NCI-H2081 treated with DMSO at 0.1 percent for 48 hours (cell line): ENCODE results near the gene KCNIP1.

ENCODE experiments used
- DNase-seq: peaks from one replicate; lab custom pipeline; 2025; lab: John Stamatoyannopoulos, UW

Gene KCNIP1

DNA sequence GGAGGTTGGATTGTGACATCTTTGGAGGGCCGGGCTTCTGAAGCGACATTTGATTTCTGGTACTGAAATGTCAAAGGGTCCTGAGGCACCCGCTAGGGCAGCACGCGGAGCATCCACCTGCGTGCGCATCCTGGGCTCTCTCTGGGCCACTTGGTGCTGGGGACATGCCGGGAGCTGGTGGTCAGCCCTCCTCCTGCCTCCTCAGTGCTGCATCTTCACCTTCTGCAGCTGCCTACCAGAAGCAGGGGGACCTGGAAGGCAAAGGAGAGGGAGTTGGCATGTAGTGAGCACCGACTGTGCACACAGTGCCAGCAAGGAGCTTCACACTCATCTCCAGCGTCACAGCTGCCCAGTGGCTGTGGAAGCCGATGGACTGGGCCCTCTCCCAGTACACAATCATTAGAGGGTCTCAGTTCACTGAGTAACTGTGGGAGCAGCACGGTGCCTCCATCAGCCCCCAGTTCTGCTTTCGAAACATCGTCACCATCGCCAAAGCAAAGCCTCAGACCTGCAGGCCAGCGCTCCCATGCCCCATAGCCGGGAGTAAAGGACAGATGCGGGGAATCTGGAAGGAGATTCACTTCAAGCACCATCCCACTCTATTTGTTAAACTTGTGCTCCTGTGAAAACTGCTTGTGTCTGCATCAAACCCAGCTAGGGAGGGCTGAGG lies 138.4 kb downstream of the KCNIP1 start:
- no peak for DNase-seq

DNA sequence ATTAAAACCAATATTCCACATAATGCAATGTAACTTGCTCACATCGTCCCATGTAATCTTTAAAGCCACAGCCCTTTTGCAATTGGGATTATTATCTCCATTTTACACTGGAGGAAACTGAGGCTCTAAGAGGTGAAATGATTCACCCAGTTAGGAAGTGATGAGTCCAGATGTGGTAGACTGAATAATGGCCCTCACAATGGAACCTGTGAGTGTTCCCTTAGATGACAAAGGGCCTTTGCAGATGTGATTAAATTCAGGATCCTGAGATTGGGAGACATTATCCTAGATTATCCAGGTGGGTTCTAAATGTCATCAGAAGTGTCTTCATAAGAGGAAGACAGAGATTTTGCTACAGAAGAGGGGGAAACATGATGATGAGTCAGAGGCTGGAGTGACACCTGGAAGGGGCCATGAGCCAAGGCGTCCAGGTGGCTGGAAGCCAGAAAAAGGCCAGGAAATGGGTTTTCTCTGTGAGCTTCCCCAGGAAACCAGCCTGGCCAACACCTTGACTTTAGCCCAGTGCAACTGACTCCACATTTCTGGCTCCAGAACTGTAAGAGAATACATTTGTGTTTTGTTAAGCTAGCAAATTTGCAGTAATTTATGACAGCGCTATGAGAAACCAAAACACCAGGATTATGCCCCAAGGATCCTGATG lies 139.1 kb downstream of the KCNIP1 start:
- DNase-seq = no peak

DNA sequence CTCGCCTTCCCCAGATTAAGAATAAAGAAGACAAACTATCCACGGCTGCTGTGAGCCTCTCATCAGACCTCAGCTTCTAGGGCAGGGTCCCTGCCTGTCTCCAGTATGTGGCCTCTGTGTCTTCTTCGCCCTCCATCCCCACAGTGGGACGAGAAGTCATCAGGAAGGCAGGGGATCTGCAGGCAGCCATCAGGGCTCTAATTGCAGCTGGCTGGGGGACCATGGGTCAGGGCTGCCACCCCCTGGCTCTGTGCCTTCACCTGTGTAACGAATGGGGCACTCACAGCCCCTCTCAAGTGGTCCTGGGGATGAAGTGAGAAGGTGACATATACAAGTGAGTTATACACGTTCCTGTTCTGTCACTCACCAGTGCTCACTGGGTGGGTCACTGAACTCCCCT lies 139.8 kb downstream of the KCNIP1 start:
- DNase-seq = no peak

DNA sequence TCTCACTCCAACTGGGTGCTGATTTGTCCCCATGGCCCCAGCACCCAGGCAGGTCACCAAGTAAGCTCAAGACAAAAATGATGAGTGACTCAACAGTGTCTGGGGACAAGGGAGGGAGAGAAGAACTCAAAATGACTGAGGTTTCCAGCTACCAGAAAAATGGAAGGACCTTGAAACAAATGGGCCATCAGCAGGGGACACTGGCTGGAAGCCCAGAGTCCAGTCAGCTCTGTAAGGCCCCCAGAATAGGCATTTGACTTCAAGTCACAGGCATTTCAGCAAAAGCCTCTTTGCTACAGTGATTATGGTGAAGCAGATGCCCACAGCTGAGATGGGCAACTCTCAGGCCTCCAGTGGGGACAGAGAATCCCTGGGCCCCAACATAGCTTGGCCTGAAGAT lies 140.7 kb downstream of the KCNIP1 start:
- no peak for DNase-seq

DNA sequence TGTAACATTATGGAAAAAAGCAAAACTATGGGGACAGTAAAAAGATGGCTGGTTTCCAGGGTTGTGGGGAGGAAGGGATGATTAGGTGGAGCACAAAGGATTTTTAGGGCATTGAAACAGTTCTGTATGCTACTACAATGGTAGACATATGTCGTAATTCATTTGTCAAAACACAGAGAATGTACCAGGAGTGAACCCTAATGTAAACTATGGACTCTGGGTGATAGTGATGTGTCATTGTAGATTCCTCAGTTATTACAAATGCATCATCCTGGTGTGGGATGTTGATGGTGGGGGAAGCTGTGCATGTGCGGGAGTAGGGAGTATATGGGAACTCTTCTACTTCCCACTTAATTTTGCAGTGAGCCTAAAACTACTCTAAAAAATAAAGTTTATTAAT lies 144.7 kb downstream of the KCNIP1 start:
- no peak for DNase-seq

DNA sequence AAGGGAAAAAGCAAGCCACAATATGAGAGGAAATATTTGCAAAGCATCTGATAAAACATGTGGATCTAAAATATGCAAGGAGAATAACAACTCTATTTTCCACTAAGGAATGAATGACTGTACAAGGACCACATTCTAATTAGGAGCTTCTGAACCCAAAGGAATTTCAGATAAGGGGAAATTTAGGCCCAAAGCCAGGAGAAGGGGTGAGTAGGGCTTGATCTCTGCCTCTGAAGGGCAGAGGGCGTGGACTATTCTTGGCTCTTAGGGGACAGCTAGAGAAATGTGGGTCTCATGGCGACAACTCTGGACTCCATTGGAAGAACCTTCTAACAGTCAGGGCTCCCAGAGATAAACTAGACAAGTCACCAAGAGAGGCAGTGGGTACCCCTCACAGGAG lies 147.0 kb downstream of the KCNIP1 start:
- DNase-seq = no peak

DNA sequence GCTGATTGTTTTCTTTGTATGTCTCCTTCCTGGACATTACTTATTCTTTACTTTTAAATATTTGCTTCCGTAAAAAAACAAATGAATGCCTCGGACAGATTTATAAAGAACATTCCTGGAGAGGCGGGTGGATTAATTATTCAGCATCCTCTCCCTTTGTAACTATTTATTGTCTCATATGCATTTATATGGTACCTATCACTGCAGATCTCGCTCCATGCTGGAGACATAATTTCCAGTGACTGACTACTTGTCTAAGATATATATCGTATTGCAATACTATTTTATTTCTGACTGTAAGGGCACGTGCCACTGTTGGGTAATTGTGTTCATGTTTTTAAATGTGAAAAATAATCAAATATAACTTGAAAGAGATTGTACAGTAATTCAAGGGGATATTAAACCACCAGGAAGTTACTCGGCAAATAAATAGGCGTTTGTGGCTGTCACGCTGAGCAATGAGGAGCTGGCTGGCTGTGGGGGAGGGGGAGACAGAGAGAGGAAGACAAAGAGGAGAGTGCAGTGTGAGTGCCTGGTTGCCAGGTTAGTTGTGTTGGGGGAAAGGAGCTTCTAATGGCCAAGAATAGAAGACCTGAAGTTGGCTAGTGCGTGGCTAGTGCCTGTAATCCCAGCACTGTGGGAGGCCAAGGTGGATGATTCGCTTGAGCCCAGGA lies 147.9 kb downstream of the KCNIP1 start:
- no peak for DNase-seq

DNA sequence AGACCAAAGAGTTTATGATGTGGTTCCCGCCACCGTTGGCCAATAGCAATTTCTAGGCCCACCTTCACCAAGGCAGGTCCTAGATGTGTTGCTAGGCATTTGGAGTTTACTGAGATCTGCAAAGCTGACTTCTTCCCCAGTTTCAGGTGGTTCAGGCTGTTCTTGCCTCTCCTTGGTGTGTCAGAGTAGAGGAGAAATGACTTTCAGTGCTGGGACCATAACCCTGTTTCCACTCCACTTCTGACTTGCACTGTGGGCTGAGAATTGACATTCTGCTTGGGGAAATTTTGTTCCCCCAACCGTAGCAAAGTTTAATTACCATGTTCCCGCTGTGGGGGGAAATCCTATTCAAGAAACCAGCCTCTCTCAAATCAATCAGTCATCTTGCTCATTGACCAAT lies 151.7 kb downstream of the KCNIP1 start:
- DNase-seq = no peak

DNA sequence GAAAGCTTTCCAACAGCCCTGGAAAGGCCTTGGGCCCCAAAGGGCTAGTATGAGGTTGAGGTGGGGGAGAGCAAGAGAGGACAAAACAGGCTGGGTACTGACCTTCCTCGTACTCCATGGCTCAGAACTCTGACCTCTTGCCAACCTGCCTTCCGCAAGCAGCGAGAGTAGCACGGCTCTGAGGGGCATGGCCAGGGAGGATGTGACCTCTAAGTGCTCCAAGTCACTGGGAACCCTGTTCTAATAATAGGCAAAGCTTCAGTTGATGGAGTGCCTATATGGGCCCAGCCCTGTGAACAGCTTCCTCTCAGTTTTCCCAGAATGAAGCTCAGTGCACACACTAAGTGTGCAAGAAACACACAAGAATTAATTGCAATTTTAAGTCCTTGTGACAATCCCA lies 152.1 kb downstream of the KCNIP1 start:
- no peak for DNase-seq

DNA sequence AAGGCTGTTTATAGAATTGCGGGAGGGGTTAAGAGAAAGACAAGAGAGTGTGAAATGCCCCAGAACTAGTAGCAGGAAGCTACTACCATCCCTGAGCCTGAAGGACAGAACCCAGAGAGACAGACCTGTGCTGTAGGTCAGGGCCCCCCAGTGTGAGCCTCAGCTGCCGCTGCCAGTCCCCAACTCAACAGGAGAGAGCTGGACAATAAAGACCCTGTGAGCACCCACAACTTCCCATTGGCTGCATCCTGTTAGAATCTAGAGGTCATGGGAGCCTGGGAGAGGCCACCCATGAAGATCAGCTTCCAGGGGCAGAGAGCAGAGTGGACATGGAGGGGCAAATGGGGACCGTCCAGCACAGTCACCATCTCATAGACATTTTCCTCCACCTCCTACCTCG lies 152.5 kb downstream of the KCNIP1 start:
- no peak for DNase-seq

DNA sequence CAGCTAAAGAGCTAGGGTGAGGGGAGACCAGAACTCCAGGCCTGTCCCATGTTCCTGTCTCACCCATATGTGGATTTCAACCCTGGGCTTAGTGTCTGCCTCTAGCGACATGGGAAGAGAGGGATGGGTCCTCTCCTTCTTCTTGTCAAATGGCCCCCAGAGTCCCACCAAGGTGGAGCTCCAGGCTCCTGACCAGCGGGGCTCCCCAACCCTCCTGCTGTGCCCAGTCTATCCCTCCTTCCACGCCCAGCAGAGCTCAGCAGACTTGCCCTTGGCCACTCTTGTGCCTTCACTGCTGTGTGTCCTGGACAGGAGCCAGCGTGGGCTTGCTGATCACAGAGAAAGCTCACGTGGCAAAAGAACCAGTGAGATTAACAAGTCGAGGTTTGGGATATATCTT lies 156.7 kb downstream of the KCNIP1 start:
- no peak for DNase-seq

DNA sequence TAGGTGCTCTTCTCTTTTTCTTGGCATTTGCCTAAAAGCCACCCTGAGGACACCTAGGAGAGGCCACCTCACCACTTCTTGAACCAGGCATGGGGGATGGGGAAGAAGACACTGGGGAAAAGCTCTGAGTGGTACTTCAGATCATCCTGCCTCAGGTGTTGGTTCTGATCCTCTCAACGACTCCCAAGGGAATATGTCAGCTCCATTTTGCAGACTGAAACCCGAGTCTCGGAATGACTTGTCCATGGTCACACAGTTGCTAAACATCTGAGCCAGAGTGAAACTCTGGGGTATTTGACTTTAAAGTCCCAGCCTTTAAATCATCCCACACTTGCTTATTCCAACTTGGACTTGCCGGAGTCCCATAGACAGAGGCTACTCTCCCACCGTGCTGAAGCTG lies 159.1 kb downstream of the KCNIP1 start:
- no peak for DNase-seq

DNA sequence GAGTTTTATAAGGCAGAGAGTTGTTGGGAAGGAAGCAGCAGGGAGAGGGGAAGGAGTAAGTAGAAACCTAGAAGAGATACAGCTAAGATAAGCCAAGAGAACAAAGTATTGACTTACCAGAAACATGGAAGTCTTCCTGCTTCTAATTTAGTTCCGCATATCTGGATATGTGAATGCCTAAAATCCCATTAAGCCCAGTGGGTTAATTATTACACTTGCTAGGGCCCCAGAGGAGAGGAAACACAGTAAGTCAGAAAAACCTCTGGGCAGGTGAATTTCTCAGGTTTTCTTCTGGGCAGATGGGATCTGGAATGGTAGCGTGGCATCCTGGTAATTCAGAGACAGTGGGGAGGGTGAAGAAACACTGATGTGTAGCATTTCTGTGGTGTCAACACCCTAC lies 175.0 kb downstream of the KCNIP1 start:
- no peak for DNase-seq

DNA sequence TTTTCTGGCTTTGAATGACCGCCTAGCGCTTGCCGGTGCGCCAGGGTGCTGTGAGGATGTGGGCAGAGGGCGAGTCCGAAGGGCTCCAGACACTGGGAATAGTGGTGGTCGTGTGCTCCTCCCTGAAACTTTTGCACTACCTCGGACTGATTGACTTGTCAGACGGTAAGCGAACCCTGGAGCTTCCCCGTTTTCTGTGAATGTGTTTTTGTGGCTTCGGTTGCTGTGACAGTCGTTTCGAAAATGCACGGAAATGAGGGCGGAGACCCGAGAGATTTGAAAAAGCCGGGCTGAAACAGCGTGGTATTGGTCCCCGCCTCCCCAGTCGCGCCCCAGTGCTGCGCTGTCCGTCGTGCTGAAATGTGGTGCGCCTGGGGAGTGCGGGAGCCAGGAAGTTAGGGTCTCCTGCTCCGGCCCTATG lies 177.2 kb downstream of the KCNIP1 start:
- DNase-seq = no peak

DNA sequence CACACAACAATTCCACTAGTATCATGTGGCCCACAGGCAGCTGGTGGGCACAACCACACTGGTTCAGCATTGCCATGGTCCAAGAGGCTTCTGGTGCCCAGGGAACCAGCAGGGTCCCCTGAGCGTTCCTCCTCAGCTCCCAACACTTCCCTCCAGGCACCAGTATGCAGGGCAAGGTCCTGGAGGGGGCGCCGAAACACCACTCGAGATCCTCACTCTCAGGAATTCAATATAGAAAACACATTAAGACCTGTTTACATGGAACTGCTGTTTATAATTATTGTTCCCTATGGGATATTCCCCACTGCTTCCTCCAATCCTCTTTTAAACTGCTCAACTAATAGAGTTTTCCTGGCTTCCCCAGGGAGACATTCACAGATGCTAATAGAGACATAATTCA lies 187.8 kb downstream of the KCNIP1 start:
- no peak for DNase-seq

DNA sequence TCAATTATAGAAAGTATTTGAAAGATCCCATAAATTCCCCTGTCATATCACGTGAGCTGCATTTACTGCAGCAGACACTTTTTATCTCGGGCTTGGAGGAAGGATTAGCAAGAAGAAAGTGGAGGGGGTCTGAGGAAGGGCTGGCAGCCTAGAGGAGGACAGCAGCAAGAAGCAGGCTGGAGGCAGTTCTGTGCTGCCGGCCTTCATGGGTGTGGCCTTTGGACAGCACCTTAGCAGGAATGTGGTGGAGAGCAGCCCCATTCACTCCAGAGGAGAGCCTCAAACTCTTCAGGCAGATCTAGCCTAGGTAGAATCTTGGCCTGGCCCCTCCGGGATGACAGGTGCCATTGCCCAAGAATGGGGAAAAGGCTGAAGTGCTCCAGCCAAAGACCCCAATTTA lies 189.9 kb downstream of the KCNIP1 start:
- no peak for DNase-seq

DNA sequence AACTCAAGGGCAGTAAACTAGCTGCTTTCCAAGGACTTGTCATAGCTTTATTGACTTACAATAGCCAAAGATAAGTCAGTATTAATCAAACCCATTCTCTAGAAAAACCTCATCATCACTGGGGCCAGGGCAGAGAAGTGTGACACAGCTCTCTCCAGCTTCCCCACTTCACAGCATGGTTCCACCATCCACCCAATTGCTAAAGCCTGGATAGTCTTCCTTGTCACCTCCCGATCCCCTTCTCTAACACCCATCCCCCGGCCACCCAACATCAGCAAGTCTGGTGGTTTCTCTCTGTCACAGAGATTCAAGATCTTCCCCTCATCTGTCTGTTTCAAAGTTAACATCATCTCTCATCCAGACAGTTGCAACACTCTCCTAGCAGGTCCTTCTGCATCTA lies 191.1 kb downstream of the KCNIP1 start:
- DNase-seq = no peak

DNA sequence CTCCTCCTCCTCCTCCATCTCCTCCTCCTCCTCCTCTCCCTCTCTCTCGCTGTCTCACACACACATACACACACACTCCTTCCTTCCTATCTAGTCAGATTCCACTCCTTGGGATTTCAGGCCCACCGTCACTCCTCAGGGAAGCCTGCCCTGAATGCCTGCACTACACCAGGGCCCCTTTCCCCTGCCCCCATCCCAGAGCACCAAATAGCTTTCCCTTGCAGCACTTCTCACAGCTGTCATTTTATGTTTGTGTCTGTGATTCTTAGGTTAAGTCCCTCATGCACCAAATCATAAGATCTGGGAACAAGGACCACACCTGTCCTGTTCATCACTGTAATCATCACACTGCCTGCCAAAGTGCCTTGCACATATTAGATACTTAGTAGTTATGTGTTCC lies 193.2 kb downstream of the KCNIP1 start:
- DNase-seq = no peak

DNA sequence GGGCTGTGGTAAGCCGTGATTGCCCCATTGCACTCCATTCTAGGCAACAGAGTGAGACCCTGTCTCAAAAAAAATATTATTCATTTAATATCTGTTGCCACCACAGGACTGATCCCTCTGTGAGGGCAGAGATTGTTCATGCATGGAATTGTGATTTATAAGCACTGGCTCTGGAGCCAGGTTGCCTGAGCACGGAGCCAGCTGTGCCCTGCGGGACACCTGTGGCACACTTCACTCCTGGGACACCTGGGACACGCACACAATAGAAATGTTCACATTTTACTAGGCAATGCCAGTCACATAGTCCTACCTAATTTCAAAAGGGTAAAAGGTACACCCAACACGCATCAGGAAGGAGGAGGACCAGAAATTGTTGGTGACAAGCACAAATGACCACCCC lies 196.7 kb downstream of the KCNIP1 start:
- no peak for DNase-seq

DNA sequence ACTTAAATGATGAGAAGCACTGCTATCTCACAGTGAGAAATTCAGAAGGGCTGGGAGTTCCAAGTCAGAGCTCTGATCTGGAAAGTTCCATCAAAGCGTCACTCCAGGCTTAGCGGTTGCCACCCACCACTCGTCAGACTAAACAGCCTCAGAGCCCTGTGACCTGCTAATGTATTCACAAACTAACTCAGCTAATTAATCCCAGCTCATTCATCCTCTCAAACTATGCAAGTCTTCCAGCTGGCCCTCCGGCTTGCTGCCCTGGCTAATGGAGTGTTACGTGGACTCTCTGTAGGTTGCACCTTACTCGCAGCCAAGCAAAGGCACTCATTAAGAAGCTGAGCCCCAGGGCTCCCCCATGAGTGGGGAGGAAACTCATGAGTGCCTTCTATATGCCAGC lies 197.5 kb downstream of the KCNIP1 start:
- no peak for DNase-seq

DNA sequence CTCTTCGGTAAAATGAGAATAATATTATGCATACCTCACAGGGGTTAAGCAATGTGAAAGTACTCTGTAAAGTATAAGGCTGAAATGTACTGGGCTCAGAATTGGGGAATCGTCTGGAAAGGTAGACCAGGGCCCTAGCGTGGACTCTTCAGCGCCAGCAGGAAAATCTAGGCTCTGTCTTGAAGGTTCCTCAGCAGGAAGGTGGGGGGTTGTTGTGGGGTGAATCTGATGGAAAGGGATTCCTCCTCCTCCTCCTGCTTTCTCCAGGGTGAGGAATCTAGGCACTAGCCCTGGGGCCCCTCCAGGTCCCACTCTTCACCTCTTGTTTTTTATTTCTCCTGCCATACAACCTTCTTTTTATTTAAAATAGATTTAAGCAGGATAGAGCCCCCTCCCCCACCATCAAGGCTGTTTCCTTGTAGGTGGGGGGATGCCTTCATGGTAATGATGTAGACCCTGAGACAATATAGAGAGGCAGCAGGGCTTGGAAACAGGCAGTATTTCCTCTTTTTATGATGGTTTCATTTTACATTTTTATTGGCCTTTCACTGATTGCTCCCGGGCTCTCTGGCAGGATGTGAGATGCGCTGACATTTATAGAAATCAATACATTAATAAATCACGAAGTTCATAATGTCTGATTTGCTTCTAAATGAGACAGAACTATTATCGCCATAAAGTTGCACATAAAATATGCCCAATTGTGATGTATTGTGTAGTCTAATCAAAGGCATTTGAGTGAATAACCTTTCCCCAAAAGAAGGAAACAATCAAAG lies 200.8 kb downstream of the KCNIP1 start:
- no peak for DNase-seq

DNA sequence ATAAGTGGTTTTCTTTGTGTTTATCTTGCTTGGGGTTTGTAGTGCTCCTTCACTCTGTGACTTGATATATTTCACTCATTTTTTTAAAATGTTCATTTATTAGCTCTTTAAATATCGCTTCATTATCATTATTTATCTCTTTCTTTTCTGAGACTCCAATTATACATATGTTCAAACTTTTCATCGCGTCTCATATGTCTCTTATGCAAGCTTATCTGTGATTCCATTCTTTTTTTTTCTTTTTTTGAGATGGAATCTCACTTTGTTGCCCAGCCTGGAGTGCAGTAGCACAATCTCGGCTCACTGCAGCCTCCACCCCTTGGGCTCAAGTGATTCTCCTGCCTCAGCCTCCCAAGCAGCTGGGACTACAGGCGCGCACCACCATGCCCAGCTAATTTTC lies 205.8 kb downstream of the KCNIP1 start:
- no peak for DNase-seq

DNA sequence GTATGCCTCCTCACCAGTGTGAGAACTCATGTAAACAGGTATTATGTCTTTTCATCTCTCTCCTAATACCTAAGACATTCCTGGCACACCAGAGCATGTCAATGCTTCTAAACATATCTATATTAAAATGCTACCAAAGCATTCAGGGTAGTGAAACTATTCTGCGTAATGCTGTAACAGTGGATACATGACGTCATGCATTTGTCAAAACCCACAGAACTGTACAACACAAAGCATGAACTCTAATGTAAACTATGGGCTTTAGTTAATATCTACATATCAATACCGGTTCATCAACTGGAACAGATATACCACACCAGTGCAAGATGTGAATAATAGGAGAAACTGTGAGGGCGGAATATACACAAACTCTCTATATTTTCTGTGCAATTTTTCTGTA lies 207.5 kb downstream of the KCNIP1 start:
- no peak for DNase-seq
